BJ (cell line): ENCODE results near the gene GADL1. TPM values are rescaled to one million over a fixed set of nuclear protein-coding genes. Genes with fewer than 3 reads are reported as not detected.

Experiments
- CTCF ChIA-PET: fragments of 350-600 bp; formaldehyde crosslinking; extraction: SDS; loops from one replicate; lab custom pipeline; 2021; ENCODE audit warnings: antibody characterized with exemption, inconsistent platforms; lab: Yijun Ruan, JAX
- POLR2A ChIA-PET: fragments of 300-600 bp; sonication (Branson Sonifier 250); formaldehyde crosslinking; extraction: SDS; loops from one replicate; lab custom pipeline; 2021; ENCODE audit warnings: antibody characterized with exemption; lab: Charles Lee
- DNase-seq: peaks from one replicate; pipeline ENCODE4 v3.0.0-alpha.2; 2011; ENCODE audit warnings: low read depth
- H3K27me3 ChIP-seq: 2 replicates; pipeline ENCODE4 v1.6.0; 2011; ENCODE audit warnings: low read length; ENCODE audit not compliant: control insufficient read depth, insufficient read depth
- H3K36me3 ChIP-seq: 2 replicates; pipeline ENCODE4 v1.5.1; 2011; ENCODE audit warnings: low read length; ENCODE audit not compliant: control insufficient read depth, insufficient read depth
- H3K4me3 ChIP-seq: 2 replicates; pipeline ENCODE4 v1.5.1; 2011; ENCODE audit warnings: low read depth, mild to moderate bottlenecking, control low read depth, low read length
- polyA plus RNA-seq: library from polyadenylated mRNA; depleted of rRNA; stranded (reverse); fragments of >200 nt; gene quantifications from 2 replicates; pipeline ENCODE4 v1.2.3, GENCODE V29; 2011
- TF ChIP-seq, protein P1 (sequence below): IDR thresholded peaks from 2 replicates; pipeline ENCODE4 v1.5.1; 2011; ENCODE audit warnings: low read depth, mild to moderate bottlenecking, control low read depth, inconsistent platforms, low read length, moderate library complexity; ENCODE audit not compliant: insufficient read depth

The GADL1 gene
- polyA plus RNA-seq, 1 experiment: not detected

- Histone ChIP-seq H3K36me3 (no peaks in the 10 kb centered on the region; the same call in 1 of the 2 replicates), H3K27me3 (no peaks in the 10 kb centered on the region), H3K4me3 (no peak overlapping the region)
- POLR2A ChIA-PET: no interaction called here
- no peak for DNase-seq
- CTCF ChIA-PET: interaction anchor here (0.6 kb wide), 1 partner anchor 392 kb away, joined by 3 read pairs; no protein-coding TSS in a partner anchor
- TF ChIP-seq, protein P1, sequence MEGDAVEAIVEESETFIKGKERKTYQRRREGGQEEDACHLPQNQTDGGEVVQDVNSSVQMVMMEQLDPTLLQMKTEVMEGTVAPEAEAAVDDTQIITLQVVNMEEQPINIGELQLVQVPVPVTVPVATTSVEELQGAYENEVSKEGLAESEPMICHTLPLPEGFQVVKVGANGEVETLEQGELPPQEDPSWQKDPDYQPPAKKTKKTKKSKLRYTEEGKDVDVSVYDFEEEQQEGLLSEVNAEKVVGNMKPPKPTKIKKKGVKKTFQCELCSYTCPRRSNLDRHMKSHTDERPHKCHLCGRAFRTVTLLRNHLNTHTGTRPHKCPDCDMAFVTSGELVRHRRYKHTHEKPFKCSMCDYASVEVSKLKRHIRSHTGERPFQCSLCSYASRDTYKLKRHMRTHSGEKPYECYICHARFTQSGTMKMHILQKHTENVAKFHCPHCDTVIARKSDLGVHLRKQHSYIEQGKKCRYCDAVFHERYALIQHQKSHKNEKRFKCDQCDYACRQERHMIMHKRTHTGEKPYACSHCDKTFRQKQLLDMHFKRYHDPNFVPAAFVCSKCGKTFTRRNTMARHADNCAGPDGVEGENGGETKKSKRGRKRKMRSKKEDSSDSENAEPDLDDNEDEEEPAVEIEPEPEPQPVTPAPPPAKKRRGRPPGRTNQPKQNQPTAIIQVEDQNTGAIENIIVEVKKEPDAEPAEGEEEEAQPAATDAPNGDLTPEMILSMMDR: no peak
Measured at GRCh38 chr3:30699927-30700326, 194.5 kb downstream of the GADL1 start.

DNA sequence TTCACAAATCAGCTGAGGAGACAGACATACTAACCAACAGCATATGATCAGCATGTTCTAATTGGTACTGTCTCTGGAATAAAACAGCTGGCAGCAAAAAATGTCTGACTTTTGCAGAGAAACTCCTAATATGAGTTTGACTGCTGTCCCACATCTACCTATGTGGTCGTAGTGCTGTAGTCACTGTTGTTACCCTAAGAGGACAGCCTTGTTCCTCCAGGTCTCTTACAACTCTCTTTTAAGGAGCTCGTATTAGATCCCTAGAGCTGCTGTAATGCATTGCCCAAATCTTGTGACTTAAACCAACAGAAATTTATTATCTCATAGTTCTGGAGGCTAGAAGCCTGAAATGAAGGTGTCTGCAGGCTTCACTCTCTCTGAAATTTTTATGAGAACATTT, 195.9 kb downstream of the GADL1 start:
- Histone ChIP-seq H3K36me3 (no peaks in the 10 kb centered on the region; the same call in 1 of the 2 replicates), H3K27me3 (no peaks in the 10 kb centered on the region), H3K4me3 (no peak overlapping the region)
- CTCF ChIA-PET: interaction anchor here (0.9 to 1.7 kb wide), 2 partner anchors 500 to 584 kb away, joined by 3 to 4 read pairs; no protein-coding TSS in a partner anchor
- TF ChIP-seq, protein P1: no peak
- POLR2A ChIA-PET: no interaction called here
- DNase-seq: no peak

DNA sequence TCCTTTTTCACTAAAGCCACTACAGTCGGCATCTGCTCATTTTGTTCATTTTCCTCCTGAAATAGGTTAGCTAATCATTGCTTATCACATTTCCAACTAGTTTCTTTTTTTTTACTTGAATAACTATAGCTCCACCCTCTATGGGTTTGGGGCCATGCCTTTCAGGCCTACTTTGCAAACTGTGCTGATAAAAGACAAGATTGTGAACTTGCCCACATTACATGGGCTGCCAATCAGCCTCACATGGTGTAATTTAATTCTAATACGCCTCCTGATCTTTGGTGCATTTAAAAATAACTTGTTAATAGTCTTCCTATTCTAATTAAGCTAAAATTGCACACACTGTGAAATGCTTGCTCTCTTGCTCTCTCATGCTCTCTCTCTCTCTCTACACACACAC, 197.6 kb downstream of the GADL1 start:
- CTCF ChIA-PET: interaction anchor here (0.8 to 5.6 kb wide), 4 partner anchors 17 to 654 kb away, joined by 3 to 43 read pairs (median 4); no protein-coding TSS in a partner anchor
- Histone ChIP-seq H3K27me3 (no peaks in the 10 kb centered on the region), H3K4me3 (no peak overlapping the region), H3K36me3 (peaks cover 2% of the 10 kb centered on the region)
- no peak for DNase-seq
- TF ChIP-seq, protein P1: no peak
- POLR2A ChIA-PET: no interaction called here

GRCh38 chr3:30696403-30696819, 198.1 kb downstream of the GADL1 start:
- DNase-seq: no peak
- TF ChIP-seq, protein P1: no peak
- H3K27me3 ChIP-seq: no peaks in the 10 kb centered on the region
- no peak overlapping the region for H3K4me3 ChIP-seq
- CTCF ChIA-PET: interaction anchor here (0.8 to 5.6 kb wide), 5 partner anchors 18 to 654 kb away, joined by 3 to 43 read pairs (median 3); no protein-coding TSS in a partner anchor
- peaks cover 4% of the 10 kb centered on the region for H3K36me3 ChIP-seq
- POLR2A ChIA-PET: no interaction called here

- CTCF ChIA-PET: interaction anchor here (1.4 to 5.6 kb wide), 3 partner anchors 497 to 646 kb away, joined by 3 to 43 read pairs (median 6); no protein-coding TSS in a partner anchor
- TF ChIP-seq, protein P1: no peak
- H3K27me3 ChIP-seq: no peaks in the 10 kb centered on the region
- no peak for DNase-seq
- no peak overlapping the region for H3K4me3 ChIP-seq
- POLR2A ChIA-PET: no interaction called here
- peaks cover 9% of the 10 kb centered on the region for H3K36me3 ChIP-seq
Measured at GRCh38 chr3:30695302-30696061, 199.0 kb downstream of the GADL1 start.
